Osteoblast (primary cell): ENCODE measurements around the gene MAVS. TPM values are rescaled to one million over a fixed set of nuclear protein-coding genes. Genes with fewer than 3 reads are reported as not detected.

Source experiments
- DNase-seq: peaks from one replicate; pipeline ENCODE4 v3.0.0; 2011; ENCODE audit warnings: low spot score, mixed read lengths; ENCODE audit not compliant: insufficient read length; ENCODE audit errors: missing footprints
- H2AFZ ChIP-seq: 2 replicates; pipeline ENCODE4 v1.6.0; 2011; ENCODE audit warnings: mild to moderate bottlenecking, low read length
- H3K27ac ChIP-seq: 2 replicates; pipeline ENCODE4 v1.5.1; 2011; ENCODE audit warnings: mild to moderate bottlenecking, low read depth, low read length, moderate library complexity
- H3K27me3 ChIP-seq: 2 replicates; pipeline ENCODE4 v1.6.0; 2012; ENCODE audit warnings: mild to moderate bottlenecking, control low read depth, inconsistent platforms, low read length, moderate library complexity; ENCODE audit not compliant: insufficient read depth
- H3K36me3 ChIP-seq: 2 replicates; pipeline ENCODE4 v1.5.1; 2011; ENCODE audit warnings: mild to moderate bottlenecking, low read length, control low read depth, moderate library complexity; ENCODE audit not compliant: insufficient read depth
- H3K4me1 ChIP-seq: 2 replicates; pipeline ENCODE4 v1.5.1; 2011; ENCODE audit warnings: mild to moderate bottlenecking, low read length, control low read depth, moderate library complexity; ENCODE audit not compliant: insufficient read depth
- H3K4me2 ChIP-seq: 2 replicates; pipeline ENCODE4 v1.6.0; 2011; ENCODE audit warnings: mild to moderate bottlenecking, low read length; ENCODE audit not compliant: insufficient read depth
- H3K4me3 ChIP-seq: fragments of 200-600 bp; sonication (generic); 3 replicates; pipeline ENCODE4 v1.5.1; 2012; ENCODE audit warnings: mild to moderate bottlenecking, low read length, inconsistent platforms; ENCODE audit not compliant: insufficient read depth
- H3K79me2 ChIP-seq: 2 replicates; pipeline ENCODE4 v1.6.0; 2012; ENCODE audit warnings: mild to moderate bottlenecking, low read length, control low read depth, inconsistent platforms; ENCODE audit not compliant: insufficient read depth
- H3K9me3 ChIP-seq: 2 replicates; pipeline ENCODE4 v1.5.1; 2011; ENCODE audit warnings: low read depth, low read length, control low read depth
- H4K20me1 ChIP-seq: 2 replicates; pipeline ENCODE4 v1.6.0; 2012; ENCODE audit warnings: mild to moderate bottlenecking, low read length, control low read depth; ENCODE audit not compliant: insufficient read depth
- total RNA-seq: library from RNA; depleted of rRNA; stranded (reverse); fragments of >200 nt; gene quantifications from 2 replicates; pipeline ENCODE4 v1.2.3, GENCODE V29; 2012
- TF ChIP-seq, protein P1 (sequence below): IDR thresholded peaks from 2 replicates; pipeline ENCODE4 v1.5.1; 2011; ENCODE audit warnings: mild to moderate bottlenecking, low read depth, low read length, moderate library complexity; ENCODE audit errors: extremely low read depth

The MAVS gene
- total RNA-seq, 1 donor: 32.2 TPM

DNA sequence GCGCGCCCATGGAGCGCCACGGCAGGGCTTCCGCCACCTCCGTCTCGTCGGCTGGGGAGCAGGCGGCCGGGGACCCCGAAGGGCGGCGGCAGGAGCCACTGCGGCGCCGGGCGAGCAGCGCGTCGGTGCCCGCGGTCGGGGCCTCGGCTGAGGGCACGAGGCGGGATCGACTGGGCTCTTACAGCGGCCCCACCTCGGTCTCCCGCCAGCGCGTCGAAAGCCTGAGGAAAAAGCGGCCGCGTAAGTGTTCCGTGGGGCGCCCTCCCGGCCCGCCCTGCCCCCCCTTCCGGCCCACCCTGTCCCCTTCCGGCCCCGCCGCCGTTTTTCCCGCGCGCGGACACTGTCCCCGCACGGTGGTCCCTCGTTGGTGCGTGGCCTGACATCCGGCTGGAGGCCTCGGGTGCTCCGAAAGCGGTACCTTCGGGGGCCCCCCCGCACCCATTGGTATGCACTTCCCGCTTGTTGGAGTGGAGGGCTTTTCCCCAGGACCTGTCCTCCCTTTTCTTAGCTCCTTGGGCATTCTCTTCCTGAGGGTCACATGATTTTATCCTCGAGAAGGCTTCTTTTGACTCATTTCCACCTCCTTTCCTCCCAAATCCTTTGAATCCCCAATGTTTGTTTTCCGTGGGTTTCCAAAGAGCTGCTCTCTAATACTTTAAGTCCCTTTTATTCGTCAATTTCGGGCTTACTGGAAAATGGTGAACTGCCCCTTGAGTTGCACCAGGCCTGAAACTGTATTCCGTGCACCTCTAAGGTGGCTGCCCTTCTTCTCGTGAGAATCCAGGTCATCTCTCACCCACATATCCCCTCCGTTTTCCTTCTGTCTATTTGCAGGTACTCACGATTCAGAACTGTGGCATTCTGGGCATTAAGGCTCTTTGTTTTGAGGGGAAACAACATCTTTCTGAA lies 43.1 kb downstream of the MAVS start:
- TF ChIP-seq, protein P1, sequence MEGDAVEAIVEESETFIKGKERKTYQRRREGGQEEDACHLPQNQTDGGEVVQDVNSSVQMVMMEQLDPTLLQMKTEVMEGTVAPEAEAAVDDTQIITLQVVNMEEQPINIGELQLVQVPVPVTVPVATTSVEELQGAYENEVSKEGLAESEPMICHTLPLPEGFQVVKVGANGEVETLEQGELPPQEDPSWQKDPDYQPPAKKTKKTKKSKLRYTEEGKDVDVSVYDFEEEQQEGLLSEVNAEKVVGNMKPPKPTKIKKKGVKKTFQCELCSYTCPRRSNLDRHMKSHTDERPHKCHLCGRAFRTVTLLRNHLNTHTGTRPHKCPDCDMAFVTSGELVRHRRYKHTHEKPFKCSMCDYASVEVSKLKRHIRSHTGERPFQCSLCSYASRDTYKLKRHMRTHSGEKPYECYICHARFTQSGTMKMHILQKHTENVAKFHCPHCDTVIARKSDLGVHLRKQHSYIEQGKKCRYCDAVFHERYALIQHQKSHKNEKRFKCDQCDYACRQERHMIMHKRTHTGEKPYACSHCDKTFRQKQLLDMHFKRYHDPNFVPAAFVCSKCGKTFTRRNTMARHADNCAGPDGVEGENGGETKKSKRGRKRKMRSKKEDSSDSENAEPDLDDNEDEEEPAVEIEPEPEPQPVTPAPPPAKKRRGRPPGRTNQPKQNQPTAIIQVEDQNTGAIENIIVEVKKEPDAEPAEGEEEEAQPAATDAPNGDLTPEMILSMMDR: no peak
- Histone ChIP-seq H3K9me3 (no peaks in the 10 kb centered on the region), H3K4me2 (peak overlapping the region; percentile 93), H3K4me3 (peak overlapping the region; percentile 80), H3K27ac (peak overlapping the region; percentile 74), H3K4me1 (peaks cover 39% of the 10 kb centered on the region), H4K20me1 (peaks cover 46% of the 10 kb centered on the region), H3K27me3 (no peaks in the 10 kb centered on the region), H3K79me2 (peaks cover 72% of the 10 kb centered on the region), H2AFZ (no peak overlapping the region), H3K36me3 (peaks cover 7% of the 10 kb centered on the region)
- peak; percentile 47 for DNase-seq

DNA sequence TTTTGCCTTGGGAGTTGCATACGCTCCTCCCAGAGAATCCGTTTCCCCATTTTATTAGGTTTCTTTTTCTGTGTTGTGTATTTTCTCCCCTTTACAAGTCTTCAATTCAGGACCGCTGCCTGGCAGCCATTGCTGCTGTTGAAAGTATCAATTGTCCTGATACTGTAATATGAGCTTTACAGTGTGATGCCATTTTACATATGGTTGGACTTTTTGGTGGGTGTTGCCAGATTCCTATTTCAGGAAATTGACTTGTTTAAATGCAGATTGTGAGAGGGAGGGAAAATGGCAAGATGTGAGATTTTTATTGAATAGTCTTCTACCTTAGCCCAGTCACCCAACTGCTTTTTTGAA lies 43.7 kb downstream of the MAVS start:
- Histone ChIP-seq H3K4me1 (peaks cover 46% of the 10 kb centered on the region), H4K20me1 (peaks cover 53% of the 10 kb centered on the region), H3K4me2 (peak overlapping the region; percentile 93)

DNA sequence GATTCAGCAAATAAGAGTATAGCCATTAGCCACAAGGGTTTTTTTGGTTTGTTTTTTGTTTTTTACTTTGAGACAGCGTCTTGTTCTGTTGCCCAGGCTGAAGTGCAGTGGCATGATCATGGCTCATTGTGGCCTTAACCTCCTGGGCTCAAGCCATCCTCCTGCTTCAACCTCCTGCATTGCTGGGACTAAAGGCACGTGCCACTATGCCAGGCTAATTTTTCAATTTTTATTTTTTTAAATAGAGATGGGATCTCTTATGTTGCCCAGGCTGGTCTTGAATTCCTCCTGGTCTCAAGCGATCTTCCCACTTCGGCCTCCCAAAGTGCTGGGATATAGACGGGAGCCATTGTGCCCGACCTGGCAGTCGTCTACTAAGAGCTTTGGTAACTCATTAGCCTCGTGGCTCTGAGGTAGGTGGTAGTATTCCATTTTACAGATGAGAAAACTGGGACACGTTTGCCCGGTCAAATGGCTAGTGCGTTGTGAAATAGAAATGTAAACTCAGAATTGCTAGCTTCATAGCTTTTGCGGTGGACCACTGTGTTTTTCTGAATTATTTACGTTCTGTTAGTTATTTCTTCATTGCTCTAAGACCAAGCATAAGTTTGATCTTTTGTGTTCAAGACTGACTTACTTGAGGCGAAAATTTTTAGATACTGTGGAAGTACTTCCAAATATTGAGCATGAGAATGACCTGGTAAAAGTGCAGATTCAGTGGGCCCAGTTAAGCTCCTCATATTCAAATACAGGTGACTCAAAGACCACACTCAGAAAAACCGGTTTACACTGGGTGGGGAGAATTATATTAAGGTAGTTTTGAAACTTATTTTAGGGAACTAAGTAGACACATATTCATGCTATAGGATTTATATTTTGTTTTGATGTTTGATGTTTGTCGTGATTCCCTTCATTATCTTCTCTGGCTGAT lies 44.6 kb downstream of the MAVS start:
- Histone ChIP-seq H3K4me1 (peaks cover 53% of the 10 kb centered on the region), H3K36me3 (peaks cover 7% of the 10 kb centered on the region), H3K4me3 (peak overlapping the region; percentile 80), H2AFZ (no peak overlapping the region), H3K27ac (peak overlapping the region; percentile 74), H3K4me2 (peak overlapping the region; percentile 93), H3K9me3 (no peaks in the 10 kb centered on the region), H3K79me2 (peaks cover 87% of the 10 kb centered on the region), H3K27me3 (no peaks in the 10 kb centered on the region), H4K20me1 (peaks cover 59% of the 10 kb centered on the region)
- TF ChIP-seq, protein P1: no peak
- DNase-seq: peak; percentile 8

More for the DNA sequence above, 43.7 kb downstream of the MAVS start:
- H3K27ac ChIP-seq: peak overlapping the region; percentile 74
- peaks cover 7% of the 10 kb centered on the region for H3K36me3 ChIP-seq
- DNase-seq: peak; percentile 34
- TF ChIP-seq, protein P1: no peak
- H2AFZ ChIP-seq: no peak overlapping the region
- no peaks in the 10 kb centered on the region for H3K9me3 ChIP-seq
- peaks cover 79% of the 10 kb centered on the region for H3K79me2 ChIP-seq
- no peaks in the 10 kb centered on the region for H3K27me3 ChIP-seq
- peak overlapping the region; percentile 80 for H3K4me3 ChIP-seq
